GM12801 (cell line): ENCODE results near the gene OR2A12.

Experiments
- CTCF ChIP-seq: IDR thresholded peaks from one replicate; pipeline ENCODE4 v1.5.1; 2011; ENCODE audit warnings: control low read depth; ENCODE audit not compliant: insufficient read length; ENCODE audit errors: extremely low read depth

OR2A12 gene

GRCh38 chr7:144122876-144123275 lies 36.8 kb downstream of the OR2A12 start, which contains the start of gene OR2A14:
TSS of gene OR2A14 (plus strand) at chr7:144123176. CDS start at chr7:144129113, 5,937 bp downstream.
- TF ChIP-seq CTCF = no peak

- TF ChIP-seq CTCF = no peak
Measured at GRCh38 chr7:144127714-144128334, 41.7 kb downstream of the OR2A12 start.

- no peak for TF ChIP-seq CTCF
Measured at GRCh38 chr7:144130730-144131129, 44.7 kb downstream of the OR2A12 start.

GRCh38 chr7:144132262-144132661 lies 46.2 kb downstream of the OR2A12 start:
- TF ChIP-seq CTCF = no peak

GRCh38 chr7:144133307-144133706 lies 47.2 kb downstream of the OR2A12 start:
- no peak for TF ChIP-seq CTCF

- no peak for TF ChIP-seq CTCF
Measured at GRCh38 chr7:144134116-144134515, 48.0 kb downstream of the OR2A12 start.

GRCh38 chr7:144137501-144137900 lies 51.4 kb downstream of the OR2A12 start:
- no peak for TF ChIP-seq CTCF

- no peak for TF ChIP-seq CTCF
Measured at GRCh38 chr7:144142187-144142586, 56.1 kb downstream of the OR2A12 start.
